HFFc6 (cell line): ENCODE data around the gene ZNF283. TPM values are rescaled to one million over a fixed set of nuclear protein-coding genes. Genes with fewer than 3 reads are reported as not detected.
A peak's percentile ranks its signal among the peaks of the same experiment; 100 is the strongest.

Experiments used
- DNase-seq: peaks from one replicate; pipeline ENCODE4 v3.0.0-alpha.2; 2018
- H3K27ac Mint-ChIP-seq: 2 replicates; pipeline ENCODE4 v1.8.0; 2020; ENCODE audit warnings: mild to moderate bottlenecking, mixed read lengths
- H3K27me3 Mint-ChIP-seq: 2 replicates; pipeline ENCODE4 v1.8.0; 2021; ENCODE audit warnings: mild to moderate bottlenecking, moderate library complexity, mixed read lengths; ENCODE audit not compliant: insufficient read depth
- H3K36me3 Mint-ChIP-seq: 2 replicates; pipeline ENCODE4 v1.8.0; 2021; ENCODE audit warnings: low read depth, mixed read lengths
- H3K4me1 Mint-ChIP-seq: 2 replicates; pipeline ENCODE4 v1.8.0; 2020; ENCODE audit warnings: low read depth, mixed read lengths
- H3K4me3 Mint-ChIP-seq: 2 replicates; pipeline ENCODE4 v1.8.0; 2020; ENCODE audit warnings: mild to moderate bottlenecking, moderate library complexity, mixed read lengths
- H3K9me3 Mint-ChIP-seq: 2 replicates; pipeline ENCODE4 v1.8.0; 2020; ENCODE audit warnings: mild to moderate bottlenecking, mixed read lengths
- CTCF ChIP-seq: fragments of 200-600 bp; sonication (generic); IDR thresholded peaks from 2 replicates; pipeline ENCODE4 v1.5.0; 2021; ENCODE audit warnings: antibody characterized with exemption, mild to moderate bottlenecking
- total RNA-seq, 6 experiments: library from RNA; stranded (reverse); fragmentation: NEBNext Ultra II Directional; extraction: Animal tissue kit (Norgen Biotek cat#: 25700); gene quantifications; 2 replicates in 1 of 6; 3 replicates in 5 of 6; pipeline ENCODE4 v1.2.3, GENCODE V29; 2021

The ZNF283 gene
- total RNA-seq, 6 experiments from 2014 or later, result 5.7 to 9.0 (median 7.9) TPM

GRCh38 chr19:43784981-43785808, 41.9 kb upstream of the ZNF283 start:
- peak; percentile 65 for DNase-seq
- H3K4me1 Mint-ChIP-seq, result peaks cover 42% of the 10 kb centered on the region
- H3K27me3 Mint-ChIP-seq, result peaks cover 3% of the 10 kb centered on the region; the same call in 1 of the 2 replicates
- no peaks in the 10 kb centered on the region for H3K36me3 Mint-ChIP-seq
- H3K4me3 Mint-ChIP-seq, result peak overlapping the region; percentile 72
- peak; percentile 99 for TF ChIP-seq CTCF
- H3K27ac Mint-ChIP-seq, result peak overlapping the region; percentile 85
- H3K9me3 Mint-ChIP-seq, result no peaks in the 10 kb centered on the region

GRCh38 chr19:43786665-43787064, 40.5 kb upstream of the ZNF283 start:
- Mint-ChIP-seq H3K4me1 (peaks cover 32% of the 10 kb centered on the region), H3K4me3 (no peak overlapping the region), H3K27me3 (peaks cover 11% of the 10 kb centered on the region), H3K9me3 (no peaks in the 10 kb centered on the region), H3K27ac (no peak overlapping the region), H3K36me3 (no peaks in the 10 kb centered on the region)
- no peak for DNase-seq
- no peak for TF ChIP-seq CTCF

GRCh38 chr19:43789029-43789428, 38.1 kb upstream of the ZNF283 start:
- H3K27ac Mint-ChIP-seq, result no peak overlapping the region
- no peaks in the 10 kb centered on the region for H3K9me3 Mint-ChIP-seq
- H3K27me3 Mint-ChIP-seq, result peaks cover 16% of the 10 kb centered on the region
- H3K4me1 Mint-ChIP-seq, result peaks cover 14% of the 10 kb centered on the region
- no peaks in the 10 kb centered on the region for H3K36me3 Mint-ChIP-seq
- DNase-seq, result peak; percentile 26
- TF ChIP-seq CTCF, result no peak
- H3K4me3 Mint-ChIP-seq, result no peak overlapping the region

GRCh38 chr19:43790587-43790986, 36.5 kb upstream of the ZNF283 start:
- Mint-ChIP-seq H3K27ac (no peak overlapping the region), H3K4me1 (no peaks in the 10 kb centered on the region), H3K9me3 (no peaks in the 10 kb centered on the region), H3K36me3 (no peaks in the 10 kb centered on the region), H3K27me3 (peaks cover 18% of the 10 kb centered on the region), H3K4me3 (no peak overlapping the region)
- DNase-seq, result no peak
- no peak for TF ChIP-seq CTCF

- Mint-ChIP-seq H3K4me3 (no peak overlapping the region), H3K36me3 (no peaks in the 10 kb centered on the region), H3K9me3 (no peaks in the 10 kb centered on the region), H3K27me3 (peaks cover 24% of the 10 kb centered on the region), H3K27ac (no peak overlapping the region), H3K4me1 (no peaks in the 10 kb centered on the region)
- no peak for DNase-seq
- no peak for TF ChIP-seq CTCF
Measured at GRCh38 chr19:43797118-43797517, 30.0 kb upstream of the ZNF283 start.
